NOMO-1 treated with DMSO at 0.1 percent for 48 hours (cell line): ENCODE data around the gene KIF16B.

ENCODE experiments used
- DNase-seq: peaks from one replicate; lab custom pipeline; 2025; ENCODE audit not compliant: unreplicated experiment; lab: John Stamatoyannopoulos, UW

KIF16B gene

DNA sequence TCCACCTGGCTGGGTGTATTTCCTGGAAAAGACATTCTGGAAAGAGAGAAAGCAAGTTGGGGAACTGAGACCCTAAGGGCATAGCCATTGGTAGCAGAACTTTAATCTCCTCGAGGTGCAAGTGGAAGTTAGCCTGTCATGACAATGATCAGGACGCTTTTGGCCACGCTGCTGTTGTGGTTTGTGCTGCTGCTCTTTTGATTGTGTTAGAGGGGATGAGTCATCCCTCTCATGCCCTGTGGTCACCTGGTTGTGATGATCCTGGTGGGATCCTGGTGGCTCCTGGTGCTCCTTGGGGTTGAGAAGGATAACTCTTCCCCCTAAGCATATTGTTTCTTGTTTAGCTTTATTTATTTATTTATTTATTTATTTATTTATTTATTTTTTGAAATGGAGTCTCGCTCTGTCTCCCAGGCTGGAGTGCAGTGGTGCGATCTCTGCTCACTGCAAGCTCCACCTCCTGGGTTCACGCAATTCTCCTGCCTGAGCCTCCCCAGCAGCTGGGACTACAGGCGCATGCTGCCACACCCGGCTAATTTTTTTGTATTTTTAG is 350.3 kb downstream of the KIF16B start:
- DNase-seq, result peak; percentile 5
